ENCODE measurements around the gene TEX101.
"Not testable (repeated sequence)": the region's sequence is repeated elsewhere in the genome, so short reads cannot be mapped to it uniquely, and the experiment has no call there.

The TEX101 gene, protein sequence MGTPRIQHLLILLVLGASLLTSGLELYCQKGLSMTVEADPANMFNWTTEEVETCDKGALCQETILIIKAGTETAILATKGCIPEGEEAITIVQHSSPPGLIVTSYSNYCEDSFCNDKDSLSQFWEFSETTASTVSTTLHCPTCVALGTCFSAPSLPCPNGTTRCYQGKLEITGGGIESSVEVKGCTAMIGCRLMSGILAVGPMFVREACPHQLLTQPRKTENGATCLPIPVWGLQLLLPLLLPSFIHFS

DNA sequence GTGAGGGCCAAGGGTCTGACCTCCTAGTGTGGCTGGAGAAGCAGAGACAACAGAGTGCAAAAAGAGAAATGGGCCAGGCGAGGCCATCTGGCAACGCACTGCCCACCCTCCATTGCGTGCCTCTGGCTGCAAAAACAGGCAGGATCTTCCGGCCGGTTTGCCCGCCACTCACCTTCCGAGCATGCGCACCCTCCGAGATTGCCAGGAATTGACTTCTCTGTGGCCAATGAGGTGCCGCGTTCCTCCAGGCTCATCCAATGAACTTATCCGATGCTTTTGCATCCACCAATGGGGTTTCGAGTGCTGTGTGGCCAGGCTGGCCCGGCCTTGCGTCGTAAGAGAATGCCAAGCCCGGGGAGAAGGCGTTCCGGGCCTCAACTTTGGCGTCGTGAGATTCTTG is at the start of gene TEX101:
TEX101 (plus strand) TSS at position 337 of the 400 bp plus-strand sequence. CDS start 1,030 bp downstream, outside the sequence.
- DNase-seq = no peak

DNA sequence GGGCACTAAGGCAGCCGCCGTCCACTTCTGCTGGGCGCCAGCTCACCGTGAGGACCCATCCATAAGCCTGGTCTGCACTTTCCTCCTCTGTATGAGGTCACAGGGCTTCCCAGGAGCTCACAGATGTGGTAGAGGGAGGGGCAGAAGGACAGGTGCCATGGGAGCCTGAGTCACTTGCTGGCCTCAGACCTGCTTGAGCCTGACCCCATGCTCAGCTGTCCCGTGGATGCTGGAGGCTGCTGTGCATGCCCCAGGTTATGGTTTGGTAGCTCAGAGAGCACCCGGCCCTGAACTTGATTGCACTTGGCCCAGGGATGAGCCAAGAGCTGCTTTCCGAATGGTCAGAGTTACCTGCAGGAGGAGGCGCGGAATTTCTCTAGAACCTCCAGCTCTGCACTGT is 49.0 kb upstream of the TEX101 start:
- not testable (repeated sequence) for DNase-seq

DNA sequence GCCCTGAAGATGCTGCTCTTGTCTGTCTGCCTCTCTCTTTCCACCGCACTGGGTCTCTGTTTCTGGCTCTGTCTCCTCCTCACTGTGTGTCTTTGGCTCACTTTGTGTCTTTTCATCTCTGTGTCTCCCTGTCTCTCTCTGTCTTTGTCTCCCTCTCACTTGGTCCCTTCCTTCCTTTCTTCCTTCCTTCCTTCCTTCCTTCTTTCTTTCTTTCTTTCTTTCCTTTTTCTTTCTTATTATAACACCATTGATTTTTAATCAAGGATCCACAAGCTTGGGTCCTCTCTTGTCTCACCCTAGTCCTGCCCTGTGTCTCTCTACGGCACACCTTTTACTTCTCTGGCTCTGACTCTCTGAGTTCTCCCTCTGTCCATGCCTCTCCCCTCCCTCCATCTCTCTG is 46.9 kb upstream of the TEX101 start:
- no peak for DNase-seq

DNA sequence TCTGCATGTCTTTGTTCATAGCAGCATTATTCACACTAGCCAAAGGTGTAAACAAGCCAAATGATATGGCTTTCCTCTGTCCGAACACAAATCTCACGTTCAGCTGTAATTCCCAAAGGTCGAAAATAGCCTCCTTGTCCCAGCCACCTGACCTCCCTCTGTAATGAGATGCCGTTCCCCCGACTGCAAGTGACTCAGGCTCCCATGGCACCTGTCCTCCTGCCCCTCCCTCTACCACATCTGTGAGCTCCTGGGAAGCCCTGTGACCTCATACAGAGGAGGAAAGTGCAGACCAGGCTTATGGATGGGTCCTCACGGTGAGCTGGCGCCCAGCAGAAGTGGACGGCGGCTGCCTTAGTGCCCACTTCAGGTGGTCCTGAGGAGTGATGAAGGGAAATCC is 45.8 kb upstream of the TEX101 start:
- DNase-seq = not testable (repeated sequence)

DNA sequence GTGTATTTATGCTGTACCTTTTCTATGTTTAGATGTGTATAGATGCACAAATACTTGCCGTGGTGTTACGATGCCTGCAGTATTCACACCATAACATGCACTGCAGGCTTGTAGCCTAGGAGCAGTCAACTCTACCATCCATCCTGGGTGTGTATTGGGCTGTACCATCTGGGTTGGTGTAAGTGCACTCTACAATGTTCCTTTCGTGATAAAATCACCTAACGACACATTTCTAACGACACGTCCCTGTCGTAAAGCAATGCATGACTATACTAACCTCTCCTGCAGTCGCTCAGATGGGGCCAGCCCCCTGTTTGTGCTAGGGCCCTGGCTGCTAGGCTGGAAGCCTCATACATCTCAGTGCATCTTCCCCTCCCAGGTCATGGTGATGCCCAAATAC is 42.8 kb upstream of the TEX101 start:
- no peak for DNase-seq

DNA sequence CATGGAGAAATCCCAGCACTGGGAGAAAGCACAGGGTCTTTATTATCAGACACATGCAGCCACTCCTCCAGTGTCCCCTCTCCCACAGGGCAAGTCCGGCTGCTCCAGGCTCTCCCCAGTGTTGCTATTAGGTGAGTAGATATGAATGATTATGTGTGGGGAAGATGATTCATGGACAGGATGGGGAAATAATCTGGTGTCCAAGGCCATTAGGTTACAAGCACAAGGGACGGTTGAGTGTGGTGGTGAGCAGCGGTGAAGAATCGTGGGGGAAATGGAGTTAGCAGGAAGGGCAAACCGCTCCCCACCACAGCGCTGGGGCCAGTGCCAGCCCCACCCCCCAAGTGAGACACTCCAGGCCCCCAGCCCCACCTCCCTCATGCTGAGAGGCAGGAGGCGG is 42.2 kb upstream of the TEX101 start:
- DNase-seq = no peak

DNA sequence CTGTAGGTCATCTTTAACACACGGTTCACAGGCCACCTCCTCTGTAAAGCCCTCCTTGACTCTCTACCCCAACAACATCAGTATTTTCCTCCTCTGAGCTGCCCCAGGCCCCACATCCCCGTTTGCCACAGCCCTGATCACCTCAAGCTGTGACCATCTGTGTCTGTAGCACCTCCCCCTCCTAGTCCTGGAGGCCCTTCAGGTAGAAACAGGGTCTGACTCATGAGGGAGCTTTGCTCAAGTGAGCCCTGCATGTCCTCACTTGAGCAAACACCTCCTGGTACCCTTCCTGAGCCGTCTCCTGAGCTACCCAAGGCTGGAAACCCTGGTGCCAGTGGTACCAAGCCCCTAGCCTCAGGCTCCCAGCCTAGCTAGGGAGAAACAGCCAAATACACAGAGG is 37.1 kb upstream of the TEX101 start:
- not testable (repeated sequence) for DNase-seq

DNA sequence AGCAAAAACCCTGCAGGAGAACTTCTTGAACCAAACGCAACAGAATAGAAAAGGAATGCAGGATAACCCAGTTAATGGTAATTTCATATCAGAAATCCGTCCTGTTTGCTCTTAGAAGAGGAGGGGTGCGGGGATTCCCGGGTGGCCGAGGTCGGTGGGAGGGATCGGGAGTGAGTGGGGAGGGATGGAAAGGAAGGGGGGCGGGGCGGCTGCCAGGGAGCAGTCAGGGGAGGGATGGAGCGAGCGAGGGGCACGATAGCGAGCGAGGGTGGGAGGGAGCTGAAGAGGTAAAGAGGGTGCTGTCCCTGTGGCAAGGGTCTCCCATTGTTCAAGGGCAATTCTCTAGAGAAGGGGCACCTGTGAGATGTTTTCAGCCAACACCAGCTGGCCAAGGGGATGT is 34.7 kb upstream of the TEX101 start:
- DNase-seq = no peak

DNA sequence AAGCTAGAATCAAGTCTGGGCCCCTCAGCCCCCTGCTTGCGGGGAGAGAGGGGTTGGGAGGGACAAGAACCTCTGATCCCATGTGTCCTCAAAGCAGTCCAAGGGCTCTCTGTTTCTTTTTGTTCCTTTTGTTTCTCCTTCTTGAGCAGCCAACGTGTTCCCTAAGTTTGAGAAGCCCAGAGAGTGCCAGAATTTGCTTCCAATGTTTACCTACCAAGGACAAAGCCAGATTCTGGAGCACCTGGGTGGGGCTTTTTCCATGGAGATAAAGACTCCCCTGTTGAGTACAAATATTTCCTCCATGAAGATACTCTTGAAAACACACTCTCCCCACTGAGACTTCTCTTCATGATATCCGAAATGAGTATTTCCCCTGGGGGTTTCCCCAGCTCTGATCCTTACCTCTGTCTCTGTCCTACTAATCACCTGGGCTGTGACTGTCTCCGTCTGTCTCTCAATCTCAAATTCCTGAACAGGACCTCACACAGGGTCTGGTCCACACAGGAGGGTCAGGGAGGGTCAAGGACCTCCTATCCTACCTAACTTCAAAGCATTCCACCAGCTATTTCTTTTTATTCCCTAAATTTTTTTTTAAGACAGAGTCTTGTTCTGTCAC is 33.8 kb upstream of the TEX101 start:
- DNase-seq = no peak

DNA sequence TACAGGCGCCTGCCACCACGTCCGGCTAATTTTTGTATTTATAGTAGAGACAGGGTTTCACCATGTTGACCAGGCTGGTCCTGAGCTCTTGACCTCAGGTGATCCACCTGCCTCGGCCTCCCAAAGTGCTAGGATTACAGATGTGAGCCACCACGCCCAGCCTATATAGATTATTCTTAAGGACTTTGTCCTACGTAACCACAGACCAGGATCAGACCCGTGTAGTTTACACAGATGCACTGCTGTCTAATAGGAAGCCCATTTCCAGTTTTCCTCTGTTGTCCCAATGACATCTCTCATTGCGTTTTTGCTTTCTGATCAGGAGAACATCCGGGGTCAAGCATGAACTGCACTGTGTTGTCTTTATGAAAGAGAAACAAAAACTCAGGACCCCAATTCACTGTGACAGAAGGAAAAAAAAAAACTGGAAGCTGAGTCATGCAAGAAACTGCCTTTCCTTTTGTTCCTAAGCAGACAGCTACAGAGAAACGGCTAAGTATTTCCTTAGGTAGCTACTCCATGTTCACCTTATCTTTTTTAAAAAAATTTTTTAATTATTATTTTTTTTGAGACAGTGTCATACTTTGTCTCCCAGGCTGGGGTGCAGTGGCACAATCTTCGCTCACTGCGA is 32.0 kb upstream of the TEX101 start:
- DNase-seq = not testable (repeated sequence)

DNA sequence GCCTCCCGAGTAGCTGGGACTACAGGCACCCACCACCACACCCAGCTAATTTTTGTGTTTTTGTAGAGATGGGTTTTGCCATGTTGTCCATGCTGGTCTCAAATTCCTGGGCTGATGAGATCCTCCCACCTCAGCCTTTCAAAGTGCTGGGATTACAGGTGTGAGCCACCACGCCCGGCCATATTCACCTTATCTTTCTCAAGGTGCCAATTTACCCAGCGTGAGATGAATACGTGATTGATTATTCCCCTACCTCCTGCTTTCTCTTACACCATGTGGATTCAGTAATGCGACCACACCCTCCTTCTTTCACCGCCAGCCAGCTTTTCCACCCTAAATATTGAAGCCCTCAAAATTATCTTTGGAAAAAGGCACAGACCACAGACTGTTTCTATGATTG is 31.4 kb upstream of the TEX101 start:
- DNase-seq = not testable (repeated sequence)

DNA sequence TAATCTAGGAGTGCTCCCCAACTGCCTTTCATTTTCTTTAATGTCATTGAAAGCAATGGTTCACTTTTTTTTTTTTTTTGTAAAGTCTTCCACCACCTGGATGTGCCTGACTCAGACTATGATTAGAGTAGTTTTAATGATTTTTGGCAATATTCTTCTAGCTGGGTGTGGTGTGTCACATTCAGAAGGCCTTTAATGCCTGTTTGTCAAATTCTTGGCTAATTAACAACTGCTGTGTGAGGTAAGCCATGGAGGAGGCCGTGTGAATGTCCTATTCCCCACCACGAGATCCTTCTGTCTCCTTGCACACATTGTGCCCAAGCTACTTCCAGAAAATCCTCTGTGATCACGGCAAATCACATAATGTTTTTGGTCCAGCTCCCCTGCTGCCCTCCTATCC is 30.9 kb upstream of the TEX101 start:
- not testable (repeated sequence) for DNase-seq

DNA sequence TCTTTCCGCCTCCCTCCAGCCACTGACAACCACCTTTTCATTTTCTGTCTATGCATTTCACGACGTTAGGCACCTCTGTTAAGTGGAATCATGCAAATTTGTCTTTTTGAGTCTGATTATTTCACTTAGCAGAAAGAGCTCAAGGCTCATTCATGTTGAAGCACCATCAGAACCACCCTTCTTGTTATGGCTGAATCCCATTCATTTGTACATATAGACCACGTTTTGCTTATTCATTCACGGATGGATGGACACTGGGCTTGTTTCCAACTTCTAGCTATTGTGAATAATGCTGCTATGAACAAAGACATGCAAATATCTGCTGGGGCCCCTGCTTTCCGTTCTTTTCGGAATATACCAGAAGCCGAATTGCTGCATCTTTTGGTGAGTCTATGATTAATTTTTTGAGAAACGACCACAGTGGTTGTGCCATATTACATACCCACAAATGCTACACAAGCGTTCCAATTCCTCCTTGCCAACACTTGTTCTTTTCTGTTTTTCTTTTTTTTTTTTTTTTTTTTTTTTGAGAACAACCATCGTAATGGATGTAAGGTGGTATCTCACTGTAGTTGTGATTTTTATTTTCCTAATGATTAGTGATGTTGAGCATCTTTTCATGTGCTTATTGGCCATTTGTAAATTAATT is 23.7 kb upstream of the TEX101 start:
- not testable (repeated sequence) for DNase-seq

DNA sequence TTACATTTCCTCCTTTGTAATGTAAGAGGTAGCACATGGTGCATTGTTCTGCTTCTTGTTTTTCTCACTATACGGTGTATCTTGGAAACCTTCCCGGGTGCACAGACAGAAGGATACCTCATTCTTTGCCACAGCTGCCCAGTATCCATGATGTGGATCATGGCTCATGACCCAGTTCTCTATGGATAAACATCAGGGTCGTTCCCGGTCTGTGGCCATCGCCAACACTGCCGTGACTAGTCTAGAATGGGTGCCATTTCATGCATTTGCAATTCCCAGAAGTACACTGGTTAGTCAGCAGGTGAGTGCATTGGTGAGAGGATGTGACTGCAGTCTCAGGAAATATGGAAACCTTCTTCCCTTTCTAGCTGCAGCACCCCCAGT is 23.1 kb upstream of the TEX101 start:
- not testable (repeated sequence) for DNase-seq

DNA sequence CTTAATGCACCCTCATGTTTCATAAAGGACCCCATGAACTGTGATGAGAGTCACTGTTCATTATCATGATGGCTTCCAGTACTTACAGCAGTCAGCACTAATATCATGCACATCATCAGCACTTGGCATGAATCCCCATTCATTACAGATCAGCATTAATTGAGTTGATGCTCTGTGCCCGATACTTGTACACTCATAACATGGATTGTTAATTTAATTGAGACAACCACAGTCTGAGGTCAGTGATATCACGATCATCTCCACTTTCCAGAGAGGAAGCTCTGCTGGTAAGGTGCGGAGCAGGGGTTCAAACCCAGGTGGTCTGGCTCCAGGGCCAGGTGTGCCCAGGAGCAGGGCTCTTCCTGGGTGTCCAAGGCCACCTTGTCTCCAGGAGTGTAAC is 21.2 kb upstream of the TEX101 start:
- DNase-seq = not testable (repeated sequence)

DNA sequence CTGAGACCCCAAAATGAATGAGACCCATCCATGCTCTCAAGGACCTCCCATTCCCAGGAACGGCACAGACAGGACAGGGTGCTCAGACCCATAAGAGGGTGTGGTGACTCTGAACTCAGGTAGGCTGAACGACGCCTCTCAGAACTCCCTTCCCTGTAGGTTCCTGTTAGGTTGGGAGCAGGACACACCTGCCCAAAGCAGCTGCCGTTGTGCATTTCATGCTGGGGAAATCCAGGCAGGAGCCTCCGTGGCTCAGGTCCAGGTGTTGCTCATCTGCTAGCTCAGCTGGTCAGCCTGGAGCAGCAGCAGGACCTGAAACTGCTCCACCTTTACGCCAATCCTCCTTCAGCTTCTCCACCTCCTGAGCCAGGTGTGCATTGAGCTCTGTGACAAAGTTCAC is 19.1 kb upstream of the TEX101 start:
- DNase-seq = no peak

DNA sequence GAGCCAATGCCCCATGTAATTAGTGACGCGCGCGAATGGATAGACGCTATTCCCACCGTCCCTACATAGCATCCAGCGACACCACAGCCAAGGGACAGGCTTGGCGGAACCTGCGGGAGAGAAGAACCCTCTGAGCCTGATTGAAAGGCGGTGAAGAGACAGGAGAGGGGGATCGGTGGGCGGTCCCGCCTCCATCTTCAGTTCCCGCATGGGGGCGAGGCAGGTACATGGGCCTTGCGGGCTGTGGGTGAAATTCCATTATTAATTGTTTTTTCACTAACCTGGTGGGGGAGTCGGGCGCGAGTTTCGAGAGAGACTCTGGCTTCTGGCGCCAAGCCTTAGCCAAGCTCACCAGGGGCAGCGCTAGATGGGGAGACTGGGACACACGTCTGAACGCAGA is 8.4 kb upstream of the TEX101 start:
- DNase-seq = no peak

DNA sequence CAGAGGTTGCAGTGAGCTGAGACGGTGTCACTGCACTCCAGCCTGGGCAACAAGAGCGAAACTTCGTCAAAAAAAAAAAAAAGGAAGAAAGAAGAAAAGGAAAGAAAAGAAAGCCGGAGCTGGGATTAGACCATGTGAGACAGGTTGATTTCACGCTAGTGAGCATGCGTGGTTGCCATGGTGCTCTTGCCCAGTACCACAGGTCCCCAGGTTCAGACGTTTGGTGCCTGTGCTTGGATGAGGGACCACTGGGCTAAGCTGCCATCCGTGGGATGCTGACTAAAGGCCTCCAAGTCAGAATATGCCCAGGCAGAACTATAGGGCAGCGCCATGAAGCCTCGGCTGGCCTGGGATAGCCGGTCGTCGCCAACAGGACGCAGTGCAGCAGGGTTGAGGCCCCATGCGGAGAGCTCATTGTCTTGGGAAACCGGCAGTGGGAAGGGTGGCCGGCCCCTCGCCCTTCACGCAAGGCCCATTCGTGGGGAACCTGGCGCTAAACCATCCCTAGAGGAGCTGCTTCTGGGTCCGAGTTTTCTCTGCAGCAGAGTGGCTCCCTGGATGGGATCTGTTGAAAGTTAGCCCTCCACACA is 7.2 kb upstream of the TEX101 start:
- no peak for DNase-seq

DNA sequence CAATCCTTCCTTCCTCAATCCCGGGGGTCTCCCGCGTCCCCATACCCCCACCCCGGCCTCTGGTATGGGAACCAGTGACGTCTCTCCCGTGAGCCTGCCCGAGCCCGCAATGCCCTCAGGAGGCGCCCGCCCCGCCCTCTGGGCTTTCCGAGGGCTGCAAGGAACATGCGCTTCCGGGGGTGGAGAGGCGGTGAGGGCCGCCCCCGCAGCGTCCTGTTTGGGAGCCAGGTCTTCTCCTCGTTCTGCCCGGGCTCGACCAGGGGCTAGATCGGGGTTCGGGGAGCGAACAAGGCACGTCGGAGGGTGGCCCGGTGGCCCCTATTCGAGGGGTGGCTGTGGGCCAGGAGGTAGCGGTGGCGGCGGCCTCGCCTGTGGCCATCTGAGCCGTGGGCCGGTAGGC is 6.6 kb upstream of the TEX101 start:
- DNase-seq = no peak

DNA sequence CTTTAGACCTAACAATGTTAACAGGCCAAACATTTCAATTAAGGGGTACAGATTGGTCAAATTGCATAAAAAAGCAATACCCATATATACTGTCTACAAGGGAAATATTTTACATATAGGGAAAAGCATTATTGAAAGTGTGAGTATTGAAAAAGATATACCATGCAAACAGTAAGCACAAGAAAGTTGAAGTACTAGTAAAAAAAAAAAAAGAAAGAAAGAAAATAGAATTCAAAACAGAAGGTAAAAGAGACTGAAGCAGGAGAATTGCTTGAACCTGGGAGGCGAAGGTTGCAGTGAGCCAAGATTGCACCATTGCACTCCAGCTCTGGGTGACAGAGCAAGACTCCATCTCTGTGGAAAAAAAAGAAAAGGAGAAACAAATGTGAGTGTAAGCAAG is 5.3 kb upstream of the TEX101 start:
- DNase-seq = no peak

DNA sequence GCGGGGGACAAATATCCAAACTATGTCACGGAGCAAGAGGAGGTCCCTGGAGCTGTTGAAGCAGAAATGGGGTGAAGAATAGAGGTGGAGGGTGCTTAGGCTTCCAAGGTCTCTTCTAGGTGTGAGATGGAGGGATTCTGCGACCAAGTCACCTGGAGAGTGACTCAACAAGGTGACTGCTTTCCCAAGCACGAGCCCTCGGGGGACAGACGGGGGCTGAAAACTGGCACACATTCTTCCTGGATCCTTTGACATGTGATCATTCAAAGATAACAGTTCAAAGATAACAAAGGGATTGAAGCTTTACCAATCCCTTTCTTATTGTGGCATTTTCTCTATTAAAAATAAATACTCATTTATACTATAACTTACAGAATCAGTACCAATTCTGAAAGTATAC is 2.2 kb upstream of the TEX101 start:
- no peak for DNase-seq

DNA sequence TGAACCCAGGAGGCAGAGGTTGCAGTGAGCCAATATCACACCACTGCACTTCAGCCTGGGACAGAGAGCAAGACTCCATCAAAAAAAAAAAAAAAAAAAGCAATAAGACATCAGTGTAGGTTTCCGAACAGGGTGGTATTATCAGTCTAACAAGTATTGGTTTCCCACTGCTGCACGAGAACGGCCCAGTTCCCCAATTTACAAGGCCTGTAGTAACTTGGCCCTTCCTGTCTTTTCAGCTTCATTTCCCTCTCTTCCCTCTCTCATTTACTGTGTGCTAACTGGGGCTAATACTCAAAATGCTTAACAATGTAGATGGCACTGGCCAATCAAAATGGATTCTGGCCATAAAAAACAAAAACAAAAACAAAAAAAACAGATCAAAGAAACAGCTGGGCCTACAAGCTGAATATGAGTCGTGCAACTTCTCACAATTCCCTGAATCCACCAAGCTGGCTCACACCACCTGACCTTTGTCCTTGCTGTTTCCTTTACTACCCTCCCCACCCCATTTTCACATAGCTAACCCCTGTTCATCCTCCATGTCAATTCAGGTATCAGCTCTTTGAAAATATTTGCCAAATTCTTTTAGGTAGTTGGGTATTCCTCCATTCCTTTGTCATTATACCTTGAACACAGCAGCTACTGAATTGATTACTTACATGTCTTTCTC is 2.4 kb downstream of the TEX101 start:
- DNase-seq = no peak

DNA sequence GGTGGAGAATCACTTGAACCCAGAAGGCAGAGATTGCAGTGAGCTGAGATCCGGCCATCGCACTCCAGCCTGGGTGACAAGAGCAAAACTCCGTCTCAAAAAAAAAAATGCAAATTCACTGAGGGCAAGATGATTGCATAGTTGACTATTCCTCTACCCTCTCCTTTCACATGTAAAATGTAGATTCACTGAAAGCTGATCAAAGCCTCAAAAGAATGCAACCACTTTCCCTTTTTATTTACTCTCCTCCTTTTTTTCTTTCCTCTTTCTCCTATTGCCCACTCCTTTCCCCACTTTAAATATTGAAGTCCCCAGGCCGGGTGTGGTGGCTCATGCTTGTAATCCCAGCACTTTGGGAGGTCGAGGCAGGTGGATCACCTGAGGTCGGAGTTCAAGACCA is 6.3 kb downstream of the TEX101 start:
- no peak for DNase-seq
